Fibroblast of the conjunctiva (primary cell): Measurements from ENCODE around the gene SEC61A1.
A peak's percentile ranks its signal among the peaks of the same experiment; 100 is the strongest.

Experiments
- DNase-seq: peaks from one replicate; pipeline ENCODE4 v3.0.0-alpha.2; 2010; ENCODE audit warnings: low read depth

SEC61A1 gene

GRCh38 chr3:128060473-128061381 lies 8.5 kb downstream of the SEC61A1 start:
- DNase-seq, result peak; percentile 94

- DNase-seq, result no peak
These were observed 10.0 kb downstream of the SEC61A1 start for GRCh38 chr3:128062033-128062745.

GRCh38 chr3:128063865-128064264 lies 11.6 kb downstream of the SEC61A1 start:
- DNase-seq, result no peak

DNA sequence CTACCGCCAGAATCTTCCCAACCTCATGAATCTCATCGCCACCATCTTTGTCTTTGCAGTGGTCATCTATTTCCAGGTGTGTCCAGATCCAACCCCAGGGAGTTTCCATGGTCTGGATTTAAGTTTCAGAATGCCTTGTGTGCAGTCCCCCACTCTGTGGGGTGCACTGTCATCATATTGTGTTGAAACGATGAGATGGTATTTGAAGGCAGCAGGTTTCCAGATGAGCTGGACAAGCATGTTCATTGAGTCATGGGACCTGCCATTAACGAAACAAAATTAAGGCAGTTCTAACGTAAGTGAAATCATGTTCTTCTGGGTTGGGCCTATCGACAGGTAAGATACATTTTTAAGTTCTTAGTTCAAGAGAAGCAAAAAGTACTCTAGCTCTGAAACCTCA lies 12.7 kb downstream of the SEC61A1 start:
- DNase-seq, result no peak

DNA sequence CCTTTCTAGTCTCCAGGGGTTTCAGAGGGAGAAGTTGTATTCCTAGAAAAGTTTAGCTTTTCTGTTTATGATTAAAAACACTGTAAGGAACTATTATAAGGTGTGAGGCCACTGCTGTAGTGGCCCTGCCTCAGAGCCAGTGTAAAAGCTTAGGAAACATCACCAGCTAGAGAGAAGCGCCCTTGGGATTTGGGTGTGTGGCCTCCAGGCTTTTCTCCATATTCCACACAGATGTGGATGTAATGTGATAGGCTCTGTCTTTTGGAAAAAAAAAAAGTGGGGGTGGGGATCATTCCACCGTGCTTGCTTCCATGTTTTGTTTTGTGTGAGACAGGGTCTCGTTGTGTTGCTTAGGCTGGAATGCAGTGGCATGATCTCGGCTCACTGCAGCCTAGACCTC lies 13.9 kb downstream of the SEC61A1 start:
- DNase-seq, result no peak

- DNase-seq, result no peak
These were observed 14.4 kb downstream of the SEC61A1 start for GRCh38 chr3:128066676-128067075.

DNA sequence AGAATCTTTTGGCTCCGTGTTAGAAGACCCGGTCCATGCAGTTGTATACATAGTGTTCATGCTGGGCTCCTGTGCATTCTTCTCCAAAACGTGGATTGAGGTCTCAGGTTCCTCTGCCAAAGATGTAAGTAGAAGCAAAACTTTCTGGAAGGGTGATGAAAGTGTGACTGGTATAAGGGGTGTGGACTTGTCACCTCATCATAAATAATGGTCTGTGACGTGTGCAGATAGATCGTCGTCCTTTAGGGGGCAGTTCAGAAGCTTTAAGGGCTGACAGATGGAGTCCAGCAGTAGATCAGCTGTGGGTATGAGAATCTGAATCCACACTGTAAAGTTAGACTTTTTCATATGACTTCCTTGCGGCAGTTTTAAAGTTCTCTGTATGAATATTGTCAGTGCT lies 15.3 kb downstream of the SEC61A1 start:
- DNase-seq, result no peak

GRCh38 chr3:128068156-128068620 lies 16.0 kb downstream of the SEC61A1 start:
- peak; percentile 56 for DNase-seq

- no peak for DNase-seq
These were observed 17.0 kb downstream of the SEC61A1 start for GRCh38 chr3:128069271-128069670.

DNA sequence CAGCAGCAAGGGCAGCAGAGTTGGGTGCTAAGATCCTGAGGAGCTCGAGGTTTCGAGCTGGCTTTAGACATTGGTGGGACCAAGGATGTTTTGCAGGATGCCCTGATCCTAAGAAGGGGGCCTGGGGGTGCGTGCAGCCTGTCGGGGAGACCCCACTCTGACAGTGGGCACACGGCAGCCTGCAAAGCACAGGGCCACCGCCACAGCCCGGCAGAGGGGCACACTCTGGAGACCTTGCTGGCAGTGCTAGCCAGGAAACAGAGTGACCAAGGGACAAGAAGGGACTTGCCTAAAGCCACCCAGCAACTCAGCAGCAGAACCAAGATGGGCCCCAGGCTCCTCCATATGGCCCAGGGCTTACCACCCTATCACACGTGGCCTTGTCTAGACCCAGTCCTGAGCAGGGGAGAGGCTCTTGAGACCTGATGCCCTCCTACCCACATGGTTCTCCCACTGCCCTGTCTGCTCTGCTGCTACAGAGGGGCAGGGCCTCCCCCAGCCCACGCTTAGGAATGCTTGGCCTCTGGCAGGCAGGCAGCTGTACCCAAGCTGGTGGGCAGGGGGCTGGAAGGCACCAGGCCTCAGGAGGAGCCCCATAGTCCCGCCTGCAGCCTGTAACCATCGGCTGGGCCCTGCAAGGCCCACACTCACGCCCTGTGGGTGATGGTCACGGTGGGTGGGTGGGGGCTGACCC lies 18.8 kb downstream of the SEC61A1 start:
- no peak for DNase-seq

GRCh38 chr3:128071771-128072453 lies 19.7 kb downstream of the SEC61A1 start:
- DNase-seq, result no peak

GRCh38 chr3:128072454-128073184 lies 20.4 kb downstream of the SEC61A1 start:
- DNase-seq, result no peak

- DNase-seq, result no peak
These were observed 21.0 kb downstream of the SEC61A1 start for GRCh38 chr3:128073185-128073725.

DNA sequence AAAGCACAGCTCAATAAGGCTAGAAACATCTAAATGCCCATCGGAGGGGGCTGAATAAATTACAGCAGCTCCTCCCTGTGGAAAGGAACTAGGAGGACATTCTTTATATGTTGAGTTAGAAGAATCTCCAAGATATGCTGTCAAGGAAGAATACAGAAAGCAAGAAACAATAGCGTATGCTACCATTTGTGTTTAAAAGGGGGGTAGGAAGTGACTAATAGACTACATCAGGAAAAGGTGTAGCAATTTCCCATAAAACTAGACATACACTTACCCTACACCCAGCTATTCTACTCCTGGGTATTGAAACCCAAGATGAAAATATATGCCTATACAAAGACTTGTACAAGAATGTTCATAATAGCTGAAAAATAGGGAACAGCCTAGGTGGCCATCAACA lies 21.6 kb downstream of the SEC61A1 start:
- DNase-seq, result no peak

GRCh38 chr3:128074851-128075521 lies 22.7 kb downstream of the SEC61A1 start:
- DNase-seq, result no peak

- DNase-seq, result peak; percentile 72
These were observed 23.6 kb downstream of the SEC61A1 start for GRCh38 chr3:128075522-128076482.

- no peak for DNase-seq
These were observed 24.4 kb downstream of the SEC61A1 start for GRCh38 chr3:128076483-128077201.

- no peak for DNase-seq
These were observed 25.0 kb downstream of the SEC61A1 start for GRCh38 chr3:128077202-128077624.
